Measurements from ENCODE around the gene SLITRK2.

DNA sequence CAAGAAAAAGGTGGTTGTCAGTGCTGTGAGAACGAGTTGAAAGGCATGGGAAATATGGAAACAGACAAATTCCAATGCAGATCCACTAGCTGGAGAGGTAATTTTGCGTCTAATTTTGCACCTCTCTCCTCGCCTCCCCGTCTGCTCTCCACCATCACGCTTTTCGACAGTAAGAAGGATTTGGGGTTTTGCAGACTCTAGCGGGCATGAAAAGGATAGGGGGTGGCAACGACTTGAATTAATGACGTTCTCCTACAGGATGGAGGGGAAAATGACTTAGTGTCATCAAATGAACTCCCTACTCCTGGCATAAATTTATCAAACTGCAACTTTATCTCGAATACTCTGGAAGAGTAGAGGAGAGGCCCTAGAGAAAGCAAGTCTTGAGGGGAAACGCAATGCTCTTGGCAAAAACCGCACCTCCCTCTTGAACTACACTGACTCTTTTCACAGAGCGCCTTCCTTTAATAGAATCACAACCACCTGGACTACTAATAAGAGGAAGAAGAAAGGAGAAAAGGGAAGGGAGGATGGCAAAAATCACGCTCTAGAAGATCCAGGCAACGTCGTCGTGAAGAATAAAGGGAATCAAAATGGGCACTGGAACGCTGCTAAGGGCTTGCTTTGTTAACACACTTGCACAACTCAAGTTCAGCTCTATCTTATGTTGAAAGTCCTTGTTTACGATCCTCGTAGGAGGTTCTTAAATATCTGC, 871 bp upstream of the SLITRK2 start:
- TF ChIP-seq TAF1 (IDR thresholded peaks at IDR 0.05; ENCODE audit: low read depth) (no peak), MAX (IDR thresholded peaks at IDR 0.05) (no peak), YY1 (IDR thresholded peaks at IDR 0.05; ENCODE audit: low read depth) (no peak), NFIC (IDR thresholded peaks at IDR 0.05) (no peak), EP300 (IDR thresholded peaks at IDR 0.05; ENCODE audit: borderline replicate concordance) (no peak), TEAD4 (IDR thresholded peaks at IDR 0.05) (no peak), CEBPB (IDR thresholded peaks at IDR 0.05) (no peak), RAD21 (IDR thresholded peaks at IDR 0.05; ENCODE audit: low read depth) (no peak)
